Panc1 (cell line): ENCODE measurements around the gene WDFY2. TPM values are rescaled to one million over a fixed set of nuclear protein-coding genes. Genes with fewer than 3 reads are reported as not detected.
A peak's percentile ranks its signal among the peaks of the same experiment; 100 is the strongest.

Source experiments
- ATAC-seq: fragments of 200-7000 bp; cut with Tn5 transposase; 2 replicates; pipeline ENCODE4 v1.9.1; 2020; ENCODE audit warnings: mild to moderate bottlenecking, moderate library complexity
- BruUV-seq: library from RNA; stranded (reverse); fragments of 400-500 nt; replicated peaks from 2 replicates; lab custom pipeline; 2021; lab: Mats Ljungman, UMichigan
- CTCF ChIA-PET: fragments of 300-600 bp; sonication (Branson Sonifier 250); formaldehyde crosslinking; loops from one replicate; lab custom pipeline; 2022; ENCODE audit warnings: antibody characterized with exemption; lab: Charles Lee
- POLR2A ChIA-PET: fragments of 300-600 bp; sonication (Branson Sonifier 250); formaldehyde crosslinking; loops from one replicate; lab custom pipeline; 2022; ENCODE audit warnings: antibody characterized with exemption; lab: Charles Lee
- DNase-seq: peaks from one replicate; pipeline ENCODE4 v3.0.0-alpha.2; 2010; ENCODE audit warnings: low read depth, low spot score
- H3K27ac ChIP-seq: 2 replicates; pipeline ENCODE4 v1.5.1; 2011; ENCODE audit warnings: mild to moderate bottlenecking, low read length, inconsistent platforms
- H3K27me3 ChIP-seq: fragments of 200-500 bp; sonication (Bioruptor generic); 2 replicates; pipeline ENCODE4 v1.6.0; 2014; ENCODE audit warnings: low read length, inconsistent platforms; ENCODE audit not compliant: control insufficient read depth, insufficient read depth
- H3K36me3 ChIP-seq: fragments of 200-500 bp; sonication (Bioruptor generic); 2 replicates; pipeline ENCODE4 v1.5.1; 2014; ENCODE audit warnings: inconsistent platforms, mild to moderate bottlenecking, low read length, moderate library complexity; ENCODE audit not compliant: control insufficient read depth, insufficient read depth
- H3K4me1 ChIP-seq: 2 replicates; pipeline ENCODE4 v1.5.1; 2011; ENCODE audit warnings: inconsistent platforms, mild to moderate bottlenecking, low read length, moderate library complexity; ENCODE audit not compliant: control insufficient read depth, insufficient read depth
- H3K4me3 ChIP-seq, 2 experiments: 2 replicates each; pipeline ENCODE4 v1.5.1; 2011 to 2012; ENCODE audit warnings: low read depth in 2 of 2, low read length in 2 of 2, mild to moderate bottlenecking in 2 of 2, inconsistent platforms in 1 of 2, moderate library complexity in 1 of 2
- H3K9me3 ChIP-seq: fragments of 200-500 bp; sonication (Bioruptor generic); 2 replicates; pipeline ENCODE4 v1.5.1; 2014; ENCODE audit warnings: low read depth, mild to moderate bottlenecking, inconsistent platforms, low read length, moderate library complexity; ENCODE audit not compliant: control insufficient read depth, insufficient read depth
- POLR2AphosphoS5 ChIP-seq: IDR thresholded peaks from 2 replicates; pipeline ENCODE4 v1.6.1; 2012; ENCODE audit warnings: mild to moderate bottlenecking, low read depth, low read length, moderate library complexity
- SIN3A ChIP-seq: IDR thresholded peaks from 2 replicates; pipeline ENCODE4 v1.6.1; 2012; ENCODE audit warnings: low read depth, mild to moderate bottlenecking, low read length, moderate library complexity, borderline replicate concordance; ENCODE audit not compliant: insufficient read depth
- TCF7L2 ChIP-seq: IDR thresholded peaks from 2 replicates; pipeline ENCODE4 v1.6.1; 2011; ENCODE audit warnings: mild to moderate bottlenecking, low read depth, low read length, inconsistent platforms
- in situ Hi-C: cut with HindIII; loops from 2 replicates; pipeline ENCODE4 v1.10.0; 2016; ENCODE audit warnings: low sequenced_read_pairs, low pct_unique_long_range_greater_than_20kb
- intact Hi-C: fragments of 100-400 bp; cut with micrococcal nuclease; formaldehyde crosslinking; loops from one replicate; pipeline ENCODE4 v1.10.0; 2022; ENCODE audit not compliant: unreplicated experiment
- total RNA-seq: library from RNA; stranded (reverse); gene quantifications from one replicate; pipeline ENCODE4 v1.2.1, GENCODE V29; 2021; ENCODE audit not compliant: unreplicated experiment
- TF ChIP-seq, protein P1 (sequence below), 2 experiments: IDR thresholded peaks; 2 replicates each; pipeline ENCODE4 v1.6.1; 2011 to 2012; ENCODE audit warnings: low read depth in 2 of 2, control low read depth in 1 of 2, low read length in 1 of 2, mild to moderate bottlenecking in 1 of 2, moderate library complexity in 1 of 2; ENCODE audit not compliant: insufficient read depth in 1 of 2
- TF ChIP-seq, protein P2 (sequence below): fragments of 450-650 bp; IDR thresholded peaks from 2 replicates; pipeline ENCODE4 v1.5.1; 2017; ENCODE audit warnings: mild to moderate bottlenecking

Gene WDFY2
- total RNA-seq, 1 experiment from 2014 or later = 7.8 TPM

GRCh38 chr13:51630288-51630615 lies 46.0 kb downstream of the WDFY2 start:
- H3K27me3 ChIP-seq = no peaks in the 10 kb centered on the region
- no peak for DNase-seq
- intact Hi-C loops = no loop called here
- BruUV-seq = no TSS peak
- no peaks in the 10 kb centered on the region for H3K36me3 ChIP-seq
- H3K4me1 ChIP-seq = peaks cover 25% of the 10 kb centered on the region
- ATAC-seq = no peak
- in situ Hi-C loops = no loop called here
- no peak overlapping the region for H3K27ac ChIP-seq
- CTCF ChIA-PET = interaction anchor here (0.7 kb wide), 1 partner anchor 185 kb away, joined by 4 read pairs; no protein-coding TSS in a partner anchor
- TF ChIP-seq, protein P1, sequence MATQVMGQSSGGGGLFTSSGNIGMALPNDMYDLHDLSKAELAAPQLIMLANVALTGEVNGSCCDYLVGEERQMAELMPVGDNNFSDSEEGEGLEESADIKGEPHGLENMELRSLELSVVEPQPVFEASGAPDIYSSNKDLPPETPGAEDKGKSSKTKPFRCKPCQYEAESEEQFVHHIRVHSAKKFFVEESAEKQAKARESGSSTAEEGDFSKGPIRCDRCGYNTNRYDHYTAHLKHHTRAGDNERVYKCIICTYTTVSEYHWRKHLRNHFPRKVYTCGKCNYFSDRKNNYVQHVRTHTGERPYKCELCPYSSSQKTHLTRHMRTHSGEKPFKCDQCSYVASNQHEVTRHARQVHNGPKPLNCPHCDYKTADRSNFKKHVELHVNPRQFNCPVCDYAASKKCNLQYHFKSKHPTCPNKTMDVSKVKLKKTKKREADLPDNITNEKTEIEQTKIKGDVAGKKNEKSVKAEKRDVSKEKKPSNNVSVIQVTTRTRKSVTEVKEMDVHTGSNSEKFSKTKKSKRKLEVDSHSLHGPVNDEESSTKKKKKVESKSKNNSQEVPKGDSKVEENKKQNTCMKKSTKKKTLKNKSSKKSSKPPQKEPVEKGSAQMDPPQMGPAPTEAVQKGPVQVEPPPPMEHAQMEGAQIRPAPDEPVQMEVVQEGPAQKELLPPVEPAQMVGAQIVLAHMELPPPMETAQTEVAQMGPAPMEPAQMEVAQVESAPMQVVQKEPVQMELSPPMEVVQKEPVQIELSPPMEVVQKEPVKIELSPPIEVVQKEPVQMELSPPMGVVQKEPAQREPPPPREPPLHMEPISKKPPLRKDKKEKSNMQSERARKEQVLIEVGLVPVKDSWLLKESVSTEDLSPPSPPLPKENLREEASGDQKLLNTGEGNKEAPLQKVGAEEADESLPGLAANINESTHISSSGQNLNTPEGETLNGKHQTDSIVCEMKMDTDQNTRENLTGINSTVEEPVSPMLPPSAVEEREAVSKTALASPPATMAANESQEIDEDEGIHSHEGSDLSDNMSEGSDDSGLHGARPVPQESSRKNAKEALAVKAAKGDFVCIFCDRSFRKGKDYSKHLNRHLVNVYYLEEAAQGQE (IDR thresholded peaks at IDR 0.05; ENCODE audit: insufficient read depth in 1 of 2, low read depth in 2 of 2, low read length in 1 of 2) = no peak
- TF ChIP-seq POLR2AphosphoS5 = no peak
- TF ChIP-seq, protein P2, sequence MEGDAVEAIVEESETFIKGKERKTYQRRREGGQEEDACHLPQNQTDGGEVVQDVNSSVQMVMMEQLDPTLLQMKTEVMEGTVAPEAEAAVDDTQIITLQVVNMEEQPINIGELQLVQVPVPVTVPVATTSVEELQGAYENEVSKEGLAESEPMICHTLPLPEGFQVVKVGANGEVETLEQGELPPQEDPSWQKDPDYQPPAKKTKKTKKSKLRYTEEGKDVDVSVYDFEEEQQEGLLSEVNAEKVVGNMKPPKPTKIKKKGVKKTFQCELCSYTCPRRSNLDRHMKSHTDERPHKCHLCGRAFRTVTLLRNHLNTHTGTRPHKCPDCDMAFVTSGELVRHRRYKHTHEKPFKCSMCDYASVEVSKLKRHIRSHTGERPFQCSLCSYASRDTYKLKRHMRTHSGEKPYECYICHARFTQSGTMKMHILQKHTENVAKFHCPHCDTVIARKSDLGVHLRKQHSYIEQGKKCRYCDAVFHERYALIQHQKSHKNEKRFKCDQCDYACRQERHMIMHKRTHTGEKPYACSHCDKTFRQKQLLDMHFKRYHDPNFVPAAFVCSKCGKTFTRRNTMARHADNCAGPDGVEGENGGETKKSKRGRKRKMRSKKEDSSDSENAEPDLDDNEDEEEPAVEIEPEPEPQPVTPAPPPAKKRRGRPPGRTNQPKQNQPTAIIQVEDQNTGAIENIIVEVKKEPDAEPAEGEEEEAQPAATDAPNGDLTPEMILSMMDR = no peak
- TF ChIP-seq TCF7L2 = no peak
- TF ChIP-seq SIN3A = no peak
- no peak overlapping the region for H3K4me3 ChIP-seq
- no peaks in the 10 kb centered on the region for H3K9me3 ChIP-seq
- POLR2A ChIA-PET = no interaction called here

DNA sequence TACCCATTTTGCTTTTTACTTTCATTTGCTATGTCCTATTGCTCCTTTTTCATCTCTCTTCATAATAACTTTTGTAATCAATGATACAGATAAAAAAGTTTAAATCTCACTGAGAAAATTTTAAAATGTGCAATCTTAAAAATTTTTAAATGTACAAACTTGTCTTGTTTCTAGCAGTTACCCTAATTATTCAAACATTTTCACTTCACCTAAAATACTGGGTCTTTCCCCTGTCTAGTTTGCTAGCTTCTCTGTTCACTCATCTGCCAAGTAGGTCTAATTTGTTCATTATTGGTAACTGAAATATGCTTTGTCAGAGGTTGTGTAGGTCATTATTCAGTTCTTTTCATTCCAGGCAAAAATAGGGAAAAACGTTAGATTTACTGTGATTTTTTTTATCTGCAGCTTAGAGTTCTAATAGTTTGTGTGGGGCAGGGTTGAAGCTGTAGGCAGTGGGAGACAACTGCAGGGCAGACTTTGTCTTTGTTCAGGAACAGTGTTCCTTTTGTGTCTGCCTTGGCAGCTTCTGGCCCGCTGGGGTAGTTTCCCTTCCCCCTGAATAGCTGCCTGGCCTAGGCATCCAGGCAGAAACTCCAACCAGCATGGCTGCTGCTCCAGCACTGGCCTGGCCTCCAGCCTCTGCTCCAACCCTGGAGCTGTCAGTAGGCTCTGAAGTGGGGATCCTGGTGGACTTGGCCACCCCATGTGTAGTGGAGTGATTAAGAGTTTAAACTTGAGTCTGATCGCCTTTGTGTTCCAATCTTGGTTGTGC lies 48.5 kb downstream of the WDFY2 start:
- intact Hi-C loops = no loop called here
- no peaks in the 10 kb centered on the region for H3K27me3 ChIP-seq
- ChIA-PET POLR2A (no interaction called here), CTCF (no interaction called here)
- TF ChIP-seq, protein P1 (IDR thresholded peaks at IDR 0.05; ENCODE audit: insufficient read depth in 1 of 2, low read depth in 2 of 2, low read length in 1 of 2) = no peak
- no peak for TF ChIP-seq POLR2AphosphoS5
- TF ChIP-seq, protein P2 = no peak
- TF ChIP-seq SIN3A = no peak
- TF ChIP-seq TCF7L2 = no peak
- H3K27ac ChIP-seq = peak overlapping the region; percentile 75
- in situ Hi-C loops = no loop called here
- BruUV-seq = no TSS peak
- no peaks in the 10 kb centered on the region for H3K36me3 ChIP-seq
- peaks cover 45% of the 10 kb centered on the region for H3K4me1 ChIP-seq
- H3K4me3 ChIP-seq = peak overlapping the region in 1 of 2 experiments; percentile 19; a peak in 2 of 4 replicates
- H3K9me3 ChIP-seq = no peaks in the 10 kb centered on the region
- no peak for DNase-seq
- ATAC-seq = peak; percentile 64
